GM19099 (cell line): ENCODE results near the gene ODC1.

ENCODE experiments used
- POLR2A ChIP-seq: IDR thresholded peaks from 3 replicates; pipeline ENCODE4 v1.6.1; 2011; ENCODE audit warnings: low read depth; ENCODE audit not compliant: insufficient read length; ENCODE audit errors: extremely low read depth

The ODC1 gene

GRCh38 chr2:10448576-10449485 is 704 bp upstream of the ODC1 start:
- no peak for TF ChIP-seq POLR2A

GRCh38 chr2:10447300-10447894 is 730 bp downstream of the ODC1 start:
- TF ChIP-seq POLR2A: no peak

GRCh38 chr2:10446631-10447030 is 1.5 kb downstream of the ODC1 start:
- no peak for TF ChIP-seq POLR2A

GRCh38 chr2:10444463-10444862 is 3.7 kb downstream of the ODC1 start:
- TF ChIP-seq POLR2A: no peak

GRCh38 chr2:10441948-10442347 is 6.2 kb downstream of the ODC1 start:
- no peak for TF ChIP-seq POLR2A

- TF ChIP-seq POLR2A: no peak
Observed at GRCh38 chr2:10440736-10441135, 7.4 kb downstream of the ODC1 start.

GRCh38 chr2:10439971-10440370 is 8.2 kb downstream of the ODC1 start:
- no peak for TF ChIP-seq POLR2A

GRCh38 chr2:10439185-10439879 is 8.8 kb downstream of the ODC1 start:
- TF ChIP-seq POLR2A: no peak

GRCh38 chr2:10438688-10439087 is 9.4 kb downstream of the ODC1 start:
- TF ChIP-seq POLR2A: peak; percentile 47

GRCh38 chr2:10437806-10438205 is 10.3 kb downstream of the ODC1 start:
- no peak for TF ChIP-seq POLR2A

GRCh38 chr2:10436583-10437110 is 11.5 kb downstream of the ODC1 start:
- TF ChIP-seq POLR2A: no peak

GRCh38 chr2:10435820-10436204 is 12.3 kb downstream of the ODC1 start:
- TF ChIP-seq POLR2A: no peak

- no peak for TF ChIP-seq POLR2A
Observed at GRCh38 chr2:10434886-10435819, 13.0 kb downstream of the ODC1 start.
